ENCODE results near the gene CCNE1. TPM values are rescaled to one million over a fixed set of nuclear protein-coding genes. Genes with fewer than 3 reads are reported as not detected.

CCNE1 gene
- total and polyA plus RNA-seq, 10 of the 15 experiments (the other 5 are each of a cell fraction or from before 2014, with no cell fraction given) = 6.3 to 44.2 (median 35.8) TPM

DNA sequence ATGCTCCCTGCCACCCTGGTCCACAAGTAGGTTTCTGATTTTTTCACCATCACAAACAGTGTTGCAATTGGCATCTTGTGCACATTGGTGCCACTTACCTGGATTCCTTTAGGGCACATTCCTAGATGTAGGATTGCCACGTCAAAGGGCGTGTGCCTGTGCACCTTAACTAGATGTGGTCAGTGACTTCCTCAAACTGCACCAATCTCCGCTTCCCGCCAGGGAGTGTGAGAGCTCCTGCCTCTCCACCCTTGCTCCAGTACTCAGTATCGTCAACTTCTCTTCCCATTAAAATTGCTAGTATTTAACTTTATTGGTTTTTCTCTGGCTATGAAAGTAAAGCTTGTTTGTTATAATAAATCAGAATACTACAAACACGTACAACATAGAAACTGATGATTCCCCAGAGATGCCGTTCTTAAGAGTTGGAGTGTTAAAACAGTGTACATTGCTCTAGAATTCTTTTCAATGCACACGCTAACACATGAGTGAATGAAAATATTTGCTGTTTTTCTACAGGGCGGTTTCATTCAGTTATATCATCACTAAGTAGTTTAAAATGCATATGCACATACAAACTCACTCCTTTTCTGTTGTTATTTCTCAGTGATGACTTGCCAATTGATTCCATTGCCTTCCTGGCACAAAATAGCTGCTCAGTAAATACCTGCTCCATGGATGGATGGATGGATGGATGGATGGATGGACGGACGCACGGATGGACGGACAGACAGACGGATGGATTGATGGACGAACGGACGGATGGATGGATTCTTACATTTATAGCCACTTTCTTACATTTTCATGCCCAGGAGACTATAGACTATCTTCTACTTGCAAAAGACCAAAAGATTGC is 23.4 kb downstream of the CCNE1 start:
- Histone ChIP-seq H3K27ac (ENCODE audit: control insufficient read depth, insufficient read depth) (no peak overlapping the region), H4K20me1 (ENCODE audit: control insufficient read depth, insufficient read depth) (no peaks in the 10 kb centered on the region), H3K79me2 (ENCODE audit: control insufficient read depth, insufficient read depth, low read length) (no peaks in the 10 kb centered on the region), H3K4me3 (no peak overlapping the region), H3K9me3 (replicated peaks; ENCODE audit: control insufficient read depth, insufficient read depth, low read length) (no peaks in the 10 kb centered on the region), H2AFZ (ENCODE audit: control insufficient read depth, low read depth, low read length) (no peak overlapping the region), H3K4me1 (ENCODE audit: control insufficient read depth, insufficient read depth, low read length) (peaks cover 46% of the 10 kb centered on the region), H3K9ac (ENCODE audit: control insufficient read depth, insufficient read depth, low read length) (no peak overlapping the region), H3K4me2 (ENCODE audit: control insufficient read depth, insufficient read depth) (no peak overlapping the region), H3K27me3 (replicated peaks in 1 of 2; ENCODE audit: control insufficient read depth in 2 of 2, insufficient read depth in 2 of 2, low read length in 1 of 2) (no peaks in the 10 kb centered on the region), H3K36me3 (ENCODE audit: control insufficient read depth in 2 of 2, insufficient read depth in 2 of 2, low read length in 1 of 2) (no peaks in the 10 kb centered on the region)
- in situ Hi-C loops (cut with MboI) (no loop called here), intact Hi-C loops (cut with micrococcal nuclease; ENCODE audit: unreplicated experiment) (no loop called here)
- WGBS (ENCODE audit: insufficient coverage, insufficient replicate concordance, low lambda C conversion rate, missing lambda C conversion rate) = 81% methylated on average over 17 of the region's 17 CpGs
- ATAC-seq (no peak), FAIRE-seq (no peak), DNase-seq (ENCODE audit: low read depth, low spot score) (no peak)
- TF ChIP-seq IKZF2 (IDR thresholded peaks at IDR 0.05) = peak in 1 of 2 experiments; percentile 24; a peak in 1 of 4 replicates
- no peak for TF ChIP-seq ZBED1 (IDR thresholded peaks at IDR 0.05; ENCODE audit: borderline replicate concordance)
- no peak for TF ChIP-seq PBX3 (IDR thresholded peaks at IDR 0.05; ENCODE audit: insufficient replicate concordance, low read depth, low read length)
- TF ChIP-seq SPI1 (IDR thresholded peaks at IDR 0.05; ENCODE audit: borderline replicate concordance, insufficient read depth, low read depth, low read length) = peak; percentile 46; the same call in 1 of the 2 replicates
- TF ChIP-seq TAF1 (IDR thresholded peaks at IDR 0.05; ENCODE audit: borderline replicate concordance, low read depth, low read length) = no peak
- TF ChIP-seq BHLHE40 (IDR thresholded peaks at IDR 0.05; ENCODE audit: borderline replicate concordance in 1 of 2, low read depth in 2 of 2, low read length in 1 of 2) = no peak
- no peak for TF ChIP-seq SUPT20H (IDR thresholded peaks at IDR 0.05; ENCODE audit: borderline replicate concordance, control insufficient read depth, low read depth, low read length)
- TF ChIP-seq POLR2AphosphoS2 (IDR thresholded peaks at IDR 0.05; ENCODE audit: low read depth, low read length) = no peak
- ChIA-PET CTCF (interaction anchor here (1.0 to 1.6 kb wide), 3 partner anchors 10 to 50 kb away, joined by 3 to 6 read pairs (median 4); no protein-coding TSS in a partner anchor), SMC1A (ENCODE audit: uncharacterized antibody, unreplicated experiment) (interaction anchor here (1.1 to 2.5 kb wide), 4 partner anchors 18 to 23 kb away, joined by 3 to 11 read pairs (median 6); no protein-coding TSS in a partner anchor), POLR2A (interaction anchor here (1.0 to 1.1 kb wide), 2 partner anchors 10 to 21 kb away, joined by 3 to 5 read pairs; no protein-coding TSS in a partner anchor), RAD21 (ENCODE audit: unreplicated experiment) (interaction anchor here (1.3 kb wide), 1 partner anchor 22 kb away, joined by 3 read pairs; no protein-coding TSS in a partner anchor)
- no TSS peak for BruUV-seq (replicated peaks)
